ENCODE measurements around the gene RIMBP2.
"Not testable (repeated sequence)": the region's sequence is repeated elsewhere in the genome, so short reads cannot be mapped to it uniquely, and the experiment has no call there.

The RIMBP2 gene

DNA sequence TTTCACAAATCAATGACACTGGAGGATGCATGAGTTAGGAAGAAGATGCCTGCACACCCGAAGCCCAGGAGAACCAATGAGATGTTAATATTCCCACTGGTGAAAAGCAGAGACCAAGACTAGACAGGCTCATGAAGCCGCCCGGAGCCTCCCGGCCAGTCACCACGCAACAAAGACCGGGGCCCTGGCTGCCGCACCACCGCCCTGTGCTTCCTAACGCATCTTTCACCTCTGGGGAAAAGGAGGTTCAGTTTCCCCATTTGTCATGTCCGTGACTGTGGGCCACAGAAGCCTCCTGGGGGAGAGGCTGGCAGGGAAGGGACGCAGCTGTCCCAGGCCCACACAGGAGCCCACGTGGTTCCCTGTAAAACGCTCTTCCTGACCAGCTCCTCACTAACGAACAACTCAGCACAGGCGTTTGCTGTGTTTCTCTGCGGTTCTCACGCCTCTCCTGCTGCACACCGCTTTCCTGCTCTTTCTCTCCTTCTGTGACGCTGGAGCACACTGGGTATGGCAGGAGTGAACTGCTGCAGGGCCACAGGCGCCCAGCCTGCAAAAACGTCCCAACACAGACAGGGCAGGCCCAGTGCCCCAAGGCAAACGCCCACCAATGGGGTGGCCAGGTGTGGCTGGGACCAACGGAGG lies 10.8 kb downstream of the RIMBP2 start:
- DNase-seq = no peak

DNA sequence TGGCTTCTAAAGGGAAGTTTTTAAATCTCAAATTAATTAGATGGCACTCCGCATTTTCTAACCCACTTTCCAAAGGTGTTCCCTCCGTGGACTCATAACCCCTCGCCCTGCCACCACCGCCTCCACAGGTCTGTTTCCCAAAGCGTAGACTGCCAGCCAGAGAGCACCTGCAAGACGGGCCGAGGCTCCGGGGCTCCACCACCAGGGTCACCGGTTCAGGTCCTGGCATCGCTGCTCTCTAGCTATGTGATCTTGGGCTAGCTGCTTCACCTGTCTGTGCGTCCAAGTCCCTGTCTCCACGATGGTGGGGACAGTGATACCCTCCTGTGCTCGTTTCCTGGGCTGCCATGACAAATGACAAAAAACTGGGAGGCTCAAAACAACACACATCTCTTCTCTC lies 11.5 kb downstream of the RIMBP2 start:
- no peak for DNase-seq

DNA sequence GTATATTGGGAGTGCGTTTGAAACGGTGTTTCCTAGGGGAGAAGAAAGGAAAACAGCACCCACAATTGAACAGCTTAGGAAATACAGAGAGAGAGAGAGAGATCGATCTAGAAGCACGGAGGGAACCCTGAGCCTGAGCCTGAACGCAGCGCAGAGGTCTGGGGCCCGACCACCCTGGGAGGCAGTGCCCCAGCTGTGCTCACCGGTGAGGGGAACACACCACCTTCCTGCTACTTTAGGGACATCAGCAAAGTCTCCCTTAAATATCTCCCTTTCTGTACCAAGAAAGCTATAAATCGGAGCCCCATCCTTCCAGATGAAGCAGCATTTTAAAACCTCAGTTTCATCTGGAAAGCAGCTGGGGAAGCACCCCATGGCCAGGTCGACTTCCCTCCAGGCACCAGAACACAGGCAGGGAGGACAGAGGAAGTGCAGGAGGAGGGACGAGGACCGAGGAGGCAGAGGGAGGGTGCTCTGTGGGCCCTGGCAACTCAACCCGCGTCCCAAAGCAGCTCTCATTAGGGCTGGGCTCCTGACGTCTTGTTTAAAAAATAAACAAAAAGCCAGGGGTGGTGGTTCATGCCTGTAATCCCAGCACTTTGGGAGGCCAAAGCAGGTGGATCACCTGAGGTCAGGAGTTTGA lies 12.2 kb downstream of the RIMBP2 start:
- no peak for DNase-seq

DNA sequence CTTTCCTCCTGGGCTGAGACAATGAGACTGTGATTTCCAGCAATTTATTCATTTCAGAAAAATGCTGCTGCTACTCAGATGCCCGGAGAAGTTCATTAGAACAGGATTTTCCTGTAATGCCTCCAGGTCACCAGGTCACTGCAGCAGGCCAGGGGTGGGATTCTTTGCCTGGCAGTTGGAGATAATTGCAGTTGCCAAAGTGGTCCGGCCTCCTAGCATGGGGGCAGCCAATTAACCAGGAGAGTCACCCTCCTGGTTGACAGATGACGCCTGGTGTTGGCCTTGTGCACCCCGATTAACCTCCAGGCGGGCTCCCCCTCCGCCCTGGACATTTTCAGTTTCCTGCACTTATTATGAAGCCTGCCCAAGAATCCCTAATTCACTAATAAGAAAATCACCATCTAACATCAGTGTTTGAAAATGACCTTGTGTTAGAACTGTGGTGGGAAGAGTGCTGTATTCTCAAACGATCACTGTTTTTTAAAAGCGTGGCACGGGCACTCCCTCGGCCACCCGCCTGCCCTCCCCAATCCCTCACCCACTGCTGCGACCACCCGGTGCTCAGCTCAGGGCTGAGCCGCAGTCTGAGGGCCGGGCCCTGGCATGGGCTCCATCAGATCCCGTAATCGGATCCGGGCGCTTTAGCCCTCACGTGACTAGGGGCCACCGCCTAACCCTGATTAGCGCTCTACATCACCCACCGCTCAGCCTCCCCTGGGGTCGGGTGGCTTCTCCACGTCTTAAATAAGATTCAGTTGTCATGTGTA lies 12.9 kb downstream of the RIMBP2 start:
- DNase-seq = peak; percentile 17

DNA sequence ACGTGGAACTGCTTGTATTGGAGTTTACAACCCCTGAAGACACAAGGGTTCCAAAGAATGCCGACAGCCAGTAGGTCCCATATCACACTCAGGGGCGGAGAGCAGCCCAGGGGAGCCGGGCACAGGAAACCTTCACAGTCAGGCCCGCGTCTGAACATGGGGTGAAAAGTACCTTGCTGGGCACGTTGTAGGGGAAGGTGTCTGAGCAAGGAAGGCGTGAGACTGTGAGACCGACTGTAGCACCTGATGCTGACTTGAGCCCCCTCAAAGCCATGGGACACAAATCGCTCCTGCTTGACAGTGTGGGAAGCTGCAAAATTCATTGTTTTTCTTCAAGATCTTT lies 14.7 kb downstream of the RIMBP2 start:
- no peak for DNase-seq

DNA sequence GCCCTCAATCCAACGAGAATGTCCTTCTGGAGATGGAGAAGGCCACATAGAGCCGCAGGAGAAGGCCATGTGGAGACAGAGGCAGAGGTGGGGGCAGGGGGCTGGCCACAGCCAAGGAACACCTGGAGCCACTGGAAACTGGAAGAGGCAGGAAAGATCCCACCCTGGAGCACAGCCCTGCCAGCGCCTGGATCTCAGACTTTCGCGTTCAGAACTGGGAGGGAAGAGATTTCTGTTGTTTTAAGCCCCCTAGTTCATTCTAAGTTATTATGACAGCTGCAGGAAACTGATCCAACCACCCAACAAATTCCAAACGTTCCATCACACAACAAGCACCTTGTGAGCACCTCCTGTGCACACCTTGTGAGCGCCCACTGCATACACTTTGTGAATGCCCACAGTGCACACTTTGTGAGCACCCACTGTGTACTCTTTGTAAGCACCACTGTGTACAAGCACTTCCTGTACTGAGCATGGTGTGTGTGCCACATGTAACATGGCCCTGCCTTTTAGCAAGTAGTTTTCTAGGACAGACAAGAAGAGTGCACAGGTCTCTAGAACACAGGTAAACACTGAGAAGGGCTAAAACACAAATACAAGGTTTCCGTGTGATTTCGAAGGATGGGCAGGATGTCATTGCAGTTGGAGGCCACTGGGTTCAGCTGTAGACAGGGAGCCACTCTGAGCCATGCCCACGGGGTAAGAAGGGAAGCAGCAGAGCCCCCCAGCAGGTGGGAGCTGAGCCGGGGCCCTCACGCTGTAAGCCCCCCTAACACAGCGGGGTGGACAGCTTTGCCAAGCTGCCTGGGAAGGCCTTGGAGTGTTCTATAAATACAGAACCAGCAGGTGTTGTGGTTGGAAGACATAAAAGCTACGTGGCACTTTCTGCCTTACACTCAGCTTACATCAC lies 15.4 kb downstream of the RIMBP2 start:
- DNase-seq = no peak

DNA sequence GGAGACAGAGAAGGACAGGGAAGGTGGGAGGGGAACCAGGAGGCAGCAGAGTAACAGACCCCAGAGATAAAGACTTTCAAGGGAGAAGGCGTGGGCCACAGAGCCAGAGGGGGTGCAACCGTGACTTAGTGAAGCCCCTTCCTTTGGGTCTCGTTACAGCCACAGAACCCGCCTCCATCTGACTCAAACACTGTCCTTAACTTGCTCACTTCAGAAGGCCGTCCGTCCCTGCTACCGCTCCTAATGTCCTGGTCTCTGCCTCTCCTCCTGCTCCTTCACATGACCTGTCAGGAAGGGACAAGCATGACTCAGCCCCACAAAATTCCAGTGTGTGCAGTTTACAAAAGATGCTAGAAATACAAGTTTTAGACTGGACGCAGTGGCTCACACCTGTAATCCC lies 18.0 kb downstream of the RIMBP2 start:
- no peak for DNase-seq

DNA sequence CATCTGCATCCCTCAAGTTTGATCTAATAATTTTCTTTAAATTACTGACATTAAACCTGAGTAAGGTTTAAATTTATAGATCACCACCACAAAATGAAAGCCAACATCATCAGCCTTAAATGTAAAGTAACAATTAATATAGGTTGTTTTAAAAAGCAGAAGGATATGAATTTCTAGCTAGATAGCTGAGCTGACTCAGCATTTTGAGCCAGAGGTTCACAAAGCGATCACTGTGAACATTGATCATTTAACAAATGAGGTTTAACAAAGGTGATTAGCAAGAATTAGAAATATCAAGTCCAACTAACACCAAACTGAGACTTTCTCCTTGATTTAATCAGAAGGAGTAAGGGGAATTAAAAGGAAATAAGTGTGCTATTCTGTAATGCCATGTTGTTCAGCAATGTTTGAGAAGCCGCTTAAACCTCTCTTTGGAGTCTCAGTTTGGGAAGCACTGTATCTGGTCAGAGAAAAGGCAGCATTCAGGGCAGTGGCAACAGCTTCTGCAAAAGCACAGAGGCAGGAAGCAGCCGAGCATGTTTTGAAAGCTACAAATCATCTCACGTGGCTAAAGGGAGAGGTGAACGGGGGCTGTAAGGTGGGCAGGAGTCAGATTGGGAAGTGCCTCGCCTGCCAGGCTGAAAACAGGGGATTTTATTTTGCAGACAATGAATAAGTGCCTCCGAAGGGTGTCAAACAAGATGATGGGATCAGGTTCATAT lies 19.6 kb downstream of the RIMBP2 start:
- no peak for DNase-seq

DNA sequence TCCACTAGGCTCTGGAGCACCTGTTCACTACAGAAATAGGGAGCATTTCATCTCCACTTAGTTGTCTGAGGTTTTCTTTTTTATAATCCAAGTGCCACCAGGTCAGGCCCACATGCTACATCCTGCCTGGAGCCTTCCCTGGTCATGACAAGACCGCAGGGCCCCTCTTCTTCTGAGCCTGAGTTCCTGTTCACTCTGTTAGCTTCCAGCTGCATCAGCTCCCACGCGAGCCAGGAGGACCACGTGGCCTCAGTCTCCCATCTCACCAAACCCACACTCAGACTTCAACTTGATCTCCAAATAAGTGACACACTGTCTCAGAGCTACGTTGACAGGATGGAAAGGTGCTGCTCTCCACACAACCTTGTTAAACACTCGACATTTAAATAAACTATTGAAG lies 21.0 kb downstream of the RIMBP2 start:
- DNase-seq = no peak

DNA sequence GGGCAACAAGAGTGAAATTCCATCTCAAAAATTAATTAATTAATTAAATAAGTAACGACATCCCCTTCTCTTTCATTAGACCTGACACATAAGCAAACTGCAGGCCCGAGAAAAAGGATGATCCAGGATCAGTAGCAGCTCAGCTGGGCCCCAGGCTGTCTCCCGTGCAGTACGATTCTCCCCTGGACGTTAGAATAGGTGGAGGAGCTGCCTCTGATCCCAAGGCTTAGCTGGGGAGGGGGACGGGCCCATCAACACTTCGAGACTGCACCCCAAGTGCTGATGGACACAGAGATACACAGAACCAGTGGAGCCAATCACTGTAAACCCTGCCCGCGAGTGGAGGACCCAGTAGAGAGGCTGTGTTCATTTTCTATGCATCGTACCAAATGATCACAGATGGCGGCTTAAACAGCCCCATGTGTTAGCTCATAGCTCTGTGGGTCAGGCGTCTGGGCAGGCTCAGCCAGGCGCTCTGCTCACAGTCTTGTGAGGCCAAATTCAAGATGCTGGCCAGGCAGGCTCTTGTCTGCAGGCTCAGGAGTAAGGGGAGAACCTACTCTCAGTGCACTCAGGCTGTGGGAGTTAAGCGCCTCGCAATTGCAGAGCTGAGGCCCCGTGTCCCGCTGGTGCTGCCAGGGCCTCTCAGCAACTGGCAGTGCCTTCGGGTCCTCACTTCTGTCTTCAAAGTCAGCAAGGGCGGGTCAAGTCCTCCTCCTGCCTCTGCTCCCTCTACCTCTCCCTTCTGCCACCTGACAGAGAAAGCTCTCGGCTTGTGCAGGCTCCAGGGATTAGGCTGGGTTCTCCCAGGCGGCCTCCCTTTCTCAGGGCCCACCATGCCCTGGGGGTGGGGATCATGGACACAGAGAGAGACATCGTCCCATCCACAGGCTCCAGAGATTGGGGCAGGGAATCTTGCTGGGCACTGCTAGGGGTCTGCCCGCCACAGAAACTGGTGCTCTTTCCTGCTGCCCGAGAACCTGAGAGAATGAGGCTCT lies 26.4 kb downstream of the RIMBP2 start:
- peak; percentile 33 for DNase-seq

DNA sequence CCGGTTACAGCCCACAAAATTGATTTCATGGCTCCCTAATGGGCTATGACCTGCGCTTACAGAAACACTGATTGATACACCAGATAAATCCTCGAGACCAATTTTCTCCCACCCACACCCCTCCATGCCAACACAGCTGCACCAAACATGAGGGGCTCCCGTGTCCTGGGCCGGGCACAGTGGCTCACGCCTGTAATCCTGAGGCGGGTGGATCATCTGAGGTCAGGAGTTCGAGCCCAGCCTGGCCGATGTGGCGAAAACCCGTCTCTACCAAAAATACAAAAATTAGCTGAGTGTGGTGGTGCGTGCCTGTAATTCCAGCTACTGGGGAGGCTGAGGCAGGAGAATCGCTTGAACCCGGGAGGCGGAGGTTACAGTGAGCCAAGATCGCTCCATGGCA lies 27.1 kb downstream of the RIMBP2 start:
- DNase-seq = not testable (repeated sequence)

DNA sequence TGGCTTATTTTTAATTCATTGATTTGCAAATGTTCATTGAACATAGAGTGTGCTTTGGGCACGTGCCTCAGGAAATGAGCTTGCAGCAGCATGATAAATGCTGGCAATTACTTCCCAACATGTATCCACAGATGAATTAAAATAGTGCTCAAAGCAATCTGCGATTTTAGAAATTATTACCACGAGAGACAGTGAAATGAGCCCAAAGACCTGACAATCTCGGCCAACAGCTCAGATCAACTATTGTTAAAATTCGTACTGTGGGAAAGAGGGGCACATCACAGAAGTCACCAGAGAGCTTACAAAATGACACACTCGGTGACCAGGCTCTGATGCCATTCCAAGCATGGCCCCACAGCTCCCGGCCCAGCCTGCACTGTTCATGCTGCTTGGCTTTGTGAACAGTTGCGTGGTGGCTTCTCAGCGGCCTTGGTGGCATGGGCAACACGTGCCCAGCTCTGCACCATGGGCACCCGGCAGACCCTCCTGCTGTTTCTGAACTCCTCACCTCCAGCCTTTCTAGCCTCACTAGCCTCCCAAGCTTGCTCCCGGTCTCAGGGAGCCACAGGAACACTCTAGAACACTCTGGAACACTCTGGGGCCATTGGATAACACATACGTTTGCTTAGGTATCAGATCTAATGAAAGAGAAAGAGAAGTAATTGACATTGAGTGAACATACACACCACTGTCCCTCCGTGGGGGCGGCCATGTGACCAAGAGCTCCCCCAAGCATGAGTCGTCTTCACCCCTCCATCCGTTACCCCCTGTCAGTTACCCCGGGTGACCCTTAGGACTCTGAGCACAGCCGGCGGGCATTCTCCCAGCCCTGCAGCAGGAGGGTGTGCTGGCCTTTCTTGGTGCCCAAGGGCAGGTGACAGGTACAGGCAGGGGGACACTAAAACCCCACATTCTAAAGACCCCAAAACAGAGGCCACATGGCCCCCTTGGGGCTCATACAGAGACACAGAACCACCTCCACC lies 28.0 kb downstream of the RIMBP2 start:
- DNase-seq = no peak

DNA sequence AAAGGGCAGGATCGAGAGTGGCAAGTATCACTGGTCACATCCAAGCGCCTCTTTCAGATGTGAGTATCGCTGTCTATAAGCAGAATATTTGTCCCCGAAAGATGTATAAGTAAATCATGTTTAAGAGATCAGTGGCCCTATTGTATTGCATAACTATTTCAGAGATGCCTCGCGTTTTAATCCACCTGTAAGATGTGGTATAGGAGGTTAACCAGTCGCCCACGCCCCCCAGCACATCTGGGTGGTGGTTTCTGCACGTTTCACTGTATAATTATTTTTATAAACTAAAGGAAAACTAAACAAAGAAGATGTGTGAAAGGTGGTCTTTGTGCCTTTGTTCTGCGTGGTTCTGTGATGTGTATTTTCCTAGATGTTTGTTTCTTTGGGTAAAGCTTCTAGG lies 28.9 kb downstream of the RIMBP2 start:
- no peak for DNase-seq

DNA sequence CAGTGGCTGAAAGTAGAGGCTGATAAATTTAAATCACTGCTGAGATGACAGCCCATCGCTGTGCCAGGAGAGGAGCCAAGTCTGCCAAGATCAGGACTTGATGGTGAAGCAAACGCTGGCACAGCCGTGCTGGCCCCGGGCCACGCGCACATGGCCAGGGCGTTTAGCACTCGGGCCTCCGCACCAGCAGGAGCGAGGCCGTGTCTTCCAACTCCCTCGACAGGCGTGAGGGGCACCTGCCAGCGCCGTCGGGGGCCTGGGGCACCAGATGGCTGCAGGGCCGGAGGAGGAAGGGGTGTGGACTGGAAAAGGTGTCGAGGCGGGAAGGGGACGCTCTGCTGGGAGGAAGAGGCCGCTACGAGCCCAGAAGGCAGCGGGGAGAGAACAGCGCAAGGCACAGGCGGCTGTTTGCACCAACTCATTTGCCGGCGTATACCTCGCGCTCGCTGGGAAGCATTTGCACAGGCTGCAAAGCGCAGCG lies 29.5 kb downstream of the RIMBP2 start:
- peak; percentile 45 for DNase-seq

DNA sequence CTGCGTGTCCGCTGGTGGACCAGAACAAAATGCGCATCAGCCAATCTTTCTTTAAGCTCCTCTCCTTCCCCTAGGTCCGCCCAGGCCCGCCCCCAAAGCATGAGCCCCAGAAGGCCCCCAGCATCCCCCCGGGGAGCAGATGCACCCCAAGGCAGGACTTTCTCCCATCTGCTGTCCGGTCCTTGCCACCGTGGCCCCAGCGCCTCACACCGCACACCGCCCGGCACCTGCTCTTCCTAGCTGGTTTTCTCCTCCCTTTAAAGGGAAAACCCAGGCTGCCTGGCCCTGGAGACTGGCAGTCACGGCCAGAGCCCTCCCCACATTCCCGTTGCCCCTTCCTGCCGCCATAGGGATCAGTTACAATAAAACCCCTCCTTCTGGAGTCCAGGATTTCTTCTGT lies 30.2 kb downstream of the RIMBP2 start:
- no peak for DNase-seq

DNA sequence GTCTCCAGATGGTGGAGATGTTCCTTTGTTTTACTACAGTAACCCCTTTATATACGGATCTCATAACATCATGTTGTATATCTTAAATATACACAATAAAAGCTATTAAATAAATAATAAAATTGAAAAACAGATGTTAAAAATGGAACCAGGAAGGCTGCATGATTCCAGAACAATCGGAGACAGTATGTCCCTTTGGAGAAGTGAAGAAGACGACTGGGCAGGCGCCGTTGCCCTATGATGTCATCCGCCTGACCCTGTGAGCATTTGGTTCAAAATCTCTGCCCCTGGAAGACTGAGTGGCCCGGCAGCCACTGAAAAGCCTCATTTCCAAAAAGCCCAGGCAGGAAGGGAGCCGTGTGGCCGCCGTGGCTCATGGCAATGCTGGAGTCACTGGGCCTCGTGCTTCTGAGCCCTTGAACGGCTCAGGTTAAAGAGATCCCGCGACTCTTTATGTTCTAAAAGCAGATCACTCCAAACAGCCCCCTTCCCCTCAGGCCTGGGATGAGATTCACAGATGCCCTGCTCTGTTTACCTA lies 30.8 kb downstream of the RIMBP2 start:
- DNase-seq = no peak

DNA sequence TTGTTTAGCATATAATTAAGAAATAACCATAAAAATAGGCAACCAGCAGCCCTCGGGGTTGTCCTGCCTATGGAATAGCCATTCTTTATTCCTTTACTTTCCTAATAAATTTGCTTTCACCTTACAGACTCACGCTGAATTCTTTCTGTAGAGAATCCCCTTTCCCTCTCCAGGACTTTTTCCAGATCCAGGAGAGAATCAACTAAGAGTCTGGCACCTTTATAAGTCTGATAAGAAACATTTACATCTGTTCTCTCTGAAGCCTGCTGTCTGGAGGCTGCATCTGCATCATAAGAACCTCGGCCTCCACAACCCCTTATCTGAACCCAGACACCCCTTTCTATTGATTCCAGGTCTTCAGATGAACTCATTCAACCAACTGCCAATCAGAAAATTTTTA lies 32.3 kb downstream of the RIMBP2 start:
- DNase-seq = no peak

DNA sequence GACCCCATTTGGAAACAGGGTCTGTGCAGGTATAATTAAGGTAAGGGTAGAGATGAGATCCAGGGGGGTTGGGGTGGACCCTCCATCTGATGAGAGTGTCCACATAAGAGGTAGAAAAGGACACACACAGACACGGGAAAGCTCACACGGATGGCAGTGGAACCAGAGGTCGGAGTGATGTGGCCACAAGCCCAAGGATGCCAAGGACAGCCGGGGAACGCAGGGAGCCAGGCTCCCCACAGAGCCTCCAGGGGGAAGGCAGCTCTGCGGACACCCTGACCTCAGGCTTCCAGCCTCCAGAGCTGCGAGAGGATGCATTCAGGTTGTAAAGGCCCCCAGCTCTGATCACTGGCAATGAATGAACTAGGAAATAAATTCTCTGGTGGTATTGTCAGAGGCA lies 33.0 kb downstream of the RIMBP2 start:
- no peak for DNase-seq

DNA sequence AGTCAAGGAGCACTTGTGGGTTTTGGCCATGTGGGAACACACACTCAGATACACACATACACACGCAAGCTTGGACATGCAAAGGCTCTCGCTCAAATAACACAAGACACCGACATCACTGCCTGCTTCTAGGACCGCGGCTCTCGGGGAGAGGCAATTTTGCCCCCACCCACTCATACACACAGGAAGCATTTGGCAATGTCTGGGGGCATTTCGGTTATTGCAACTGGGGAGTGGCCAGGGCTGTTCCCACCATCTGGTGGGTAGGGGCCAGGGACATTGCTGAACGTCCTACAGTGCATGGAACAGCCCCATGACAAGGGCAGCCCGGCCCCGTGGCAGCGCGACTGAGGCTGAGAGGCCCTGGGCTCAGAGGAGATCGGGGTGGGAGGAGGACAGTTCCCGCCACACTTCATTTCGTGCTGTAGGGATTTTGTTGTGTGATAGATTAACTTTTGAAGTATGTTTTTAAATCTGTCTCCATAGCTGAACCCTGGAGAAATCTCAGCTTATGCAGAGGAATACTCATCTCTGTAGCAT lies 35.6 kb downstream of the RIMBP2 start:
- DNase-seq = peak; percentile 68
